ENCODE results near the gene NUP58.

DNA sequence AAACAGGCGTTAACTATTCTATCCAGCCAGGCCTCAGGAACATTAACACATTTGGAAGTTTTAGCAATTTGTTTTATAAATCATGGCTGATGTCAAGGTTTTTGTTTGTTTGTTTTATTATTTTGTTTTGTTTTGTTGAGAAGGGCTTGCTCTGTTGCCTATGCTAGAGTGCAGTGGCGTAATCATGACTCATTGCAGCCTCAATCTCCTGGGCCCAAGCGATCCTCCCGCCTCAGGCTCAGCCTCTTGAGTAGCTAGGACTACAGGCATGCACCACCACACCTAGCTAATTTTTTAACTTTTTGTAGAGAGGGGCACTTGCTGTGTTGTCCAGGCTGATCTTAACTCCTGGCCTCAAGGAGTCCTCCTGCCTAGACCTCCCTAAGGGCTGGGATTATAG, 28.3 kb downstream of the NUP58 start:
- TF ChIP-seq, protein P1, sequence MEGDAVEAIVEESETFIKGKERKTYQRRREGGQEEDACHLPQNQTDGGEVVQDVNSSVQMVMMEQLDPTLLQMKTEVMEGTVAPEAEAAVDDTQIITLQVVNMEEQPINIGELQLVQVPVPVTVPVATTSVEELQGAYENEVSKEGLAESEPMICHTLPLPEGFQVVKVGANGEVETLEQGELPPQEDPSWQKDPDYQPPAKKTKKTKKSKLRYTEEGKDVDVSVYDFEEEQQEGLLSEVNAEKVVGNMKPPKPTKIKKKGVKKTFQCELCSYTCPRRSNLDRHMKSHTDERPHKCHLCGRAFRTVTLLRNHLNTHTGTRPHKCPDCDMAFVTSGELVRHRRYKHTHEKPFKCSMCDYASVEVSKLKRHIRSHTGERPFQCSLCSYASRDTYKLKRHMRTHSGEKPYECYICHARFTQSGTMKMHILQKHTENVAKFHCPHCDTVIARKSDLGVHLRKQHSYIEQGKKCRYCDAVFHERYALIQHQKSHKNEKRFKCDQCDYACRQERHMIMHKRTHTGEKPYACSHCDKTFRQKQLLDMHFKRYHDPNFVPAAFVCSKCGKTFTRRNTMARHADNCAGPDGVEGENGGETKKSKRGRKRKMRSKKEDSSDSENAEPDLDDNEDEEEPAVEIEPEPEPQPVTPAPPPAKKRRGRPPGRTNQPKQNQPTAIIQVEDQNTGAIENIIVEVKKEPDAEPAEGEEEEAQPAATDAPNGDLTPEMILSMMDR (IDR thresholded peaks at IDR 0.05; ENCODE audit: low read depth, low read length, missing input control) = no peak
- TF ChIP-seq YY1 (IDR thresholded peaks at IDR 0.05) (no peak), EGR1 (IDR thresholded peaks at IDR 0.05; ENCODE audit: low read depth in 2 of 2) (no peak)
